Activated CD8-positive, alpha-beta T cell treated with anti-CD3 and anti-CD28 coated beads for 36 hours (primary cell): Measurements from ENCODE around the gene H3-3A. TPM values are rescaled to one million over a fixed set of nuclear protein-coding genes. Genes with fewer than 3 reads are reported as not detected.

Experiments
- ATAC-seq: fragments of 200-7000 bp; cut with Tn5 transposase; one replicate; pipeline ENCODE4 v1.10.0; 2021; ENCODE audit warnings: mild to moderate bottlenecking, moderate library complexity
- CTCF ChIA-PET: fragments of 350-600 bp; sonication (Branson Sonifier 250); formaldehyde crosslinking; loops from one replicate; lab custom pipeline; 2021; ENCODE audit warnings: antibody characterized with exemption; lab: Charles Lee
- POLR2A ChIA-PET: fragments of 350-600 bp; sonication (Branson Sonifier 250); formaldehyde crosslinking; loops from one replicate; lab custom pipeline; 2021; ENCODE audit warnings: antibody characterized with exemption; lab: Charles Lee
- DNase-seq: peaks from one replicate; pipeline ENCODE4 v3.0.0-alpha.2; 2020
- H3K27ac Mint-ChIP-seq: one replicate; pipeline ENCODE4 v1.8.0; 2021; ENCODE audit warnings: mild to moderate bottlenecking, mixed read lengths
- H3K27me3 Mint-ChIP-seq: one replicate; pipeline ENCODE4 v1.8.0; 2021; ENCODE audit warnings: mixed read lengths
- H3K36me3 Mint-ChIP-seq: one replicate; pipeline ENCODE4 v1.8.0; 2021; ENCODE audit warnings: low read depth, mixed read lengths
- H3K4me1 Mint-ChIP-seq: one replicate; pipeline ENCODE4 v1.8.0; 2021; ENCODE audit warnings: low read depth, mixed read lengths
- H3K4me3 Mint-ChIP-seq: one replicate; pipeline ENCODE4 v1.8.0; 2021; ENCODE audit warnings: mild to moderate bottlenecking, moderate library complexity, mixed read lengths
- H3K9me3 Mint-ChIP-seq: one replicate; pipeline ENCODE4 v1.8.0; 2021; ENCODE audit warnings: mixed read lengths
- intact Hi-C: fragments of 100-400 bp; cut with micrococcal nuclease; formaldehyde crosslinking; loops from one replicate; pipeline ENCODE4 v1.10.0; 2022
- total RNA-seq, 2 experiments: library from RNA; stranded (reverse); gene quantifications; one replicate each; pipeline ENCODE4 v1.2.3, GENCODE V29; 2021
- TF ChIP-seq, protein P1 (sequence below): fragments of 200-600 bp; IDR thresholded peaks from one replicate; pipeline ENCODE4 v1.8.0; 2022; ENCODE audit warnings: antibody characterized with exemption, mild to moderate bottlenecking

The H3-3A gene
- total RNA-seq, 2 experiments from 2014 or later = 287 to 308 TPM

DNA sequence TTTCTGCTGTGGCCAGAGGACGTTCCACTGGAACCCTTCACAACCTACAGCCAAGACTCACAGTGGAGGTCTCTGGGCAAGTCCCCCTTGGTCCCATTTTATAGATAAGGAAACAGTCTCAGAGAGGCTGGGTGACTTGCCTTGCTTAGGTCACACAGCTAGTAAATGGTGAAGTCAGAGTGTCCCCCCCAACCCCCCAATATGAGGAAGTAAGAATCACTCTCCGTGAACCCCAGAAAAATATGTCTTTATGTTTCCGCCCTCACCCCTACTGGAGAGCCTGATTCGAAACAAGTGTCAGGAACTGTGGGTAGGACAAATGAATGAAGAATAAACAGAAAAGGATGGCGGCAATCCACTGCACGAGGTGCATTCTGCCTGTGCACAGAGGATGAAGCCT lies 56.7 kb downstream of the H3-3A start:
- H3K27me3 Mint-ChIP-seq = no peaks in the 10 kb centered on the region
- no peaks in the 10 kb centered on the region for H3K36me3 Mint-ChIP-seq
- no peaks in the 10 kb centered on the region for H3K9me3 Mint-ChIP-seq
- DNase-seq (no peak), ATAC-seq (no peak)
- H3K4me3 Mint-ChIP-seq = no peak overlapping the region
- H3K27ac Mint-ChIP-seq = no peak overlapping the region
- ChIA-PET POLR2A (interaction anchor here (1.4 to 4.3 kb wide), 3 partner anchors 9 to 54 kb away, joined by 3 to 37 read pairs (median 4); no protein-coding TSS in a partner anchor), CTCF (interaction anchor here (1.0 to 6.0 kb wide), 5 partner anchors 8 to 214 kb away, joined by 3 to 64 read pairs (median 18); no protein-coding TSS in a partner anchor)
- H3K4me1 Mint-ChIP-seq = peaks cover 16% of the 10 kb centered on the region
- intact Hi-C loops = no loop called here
- TF ChIP-seq, protein P1, sequence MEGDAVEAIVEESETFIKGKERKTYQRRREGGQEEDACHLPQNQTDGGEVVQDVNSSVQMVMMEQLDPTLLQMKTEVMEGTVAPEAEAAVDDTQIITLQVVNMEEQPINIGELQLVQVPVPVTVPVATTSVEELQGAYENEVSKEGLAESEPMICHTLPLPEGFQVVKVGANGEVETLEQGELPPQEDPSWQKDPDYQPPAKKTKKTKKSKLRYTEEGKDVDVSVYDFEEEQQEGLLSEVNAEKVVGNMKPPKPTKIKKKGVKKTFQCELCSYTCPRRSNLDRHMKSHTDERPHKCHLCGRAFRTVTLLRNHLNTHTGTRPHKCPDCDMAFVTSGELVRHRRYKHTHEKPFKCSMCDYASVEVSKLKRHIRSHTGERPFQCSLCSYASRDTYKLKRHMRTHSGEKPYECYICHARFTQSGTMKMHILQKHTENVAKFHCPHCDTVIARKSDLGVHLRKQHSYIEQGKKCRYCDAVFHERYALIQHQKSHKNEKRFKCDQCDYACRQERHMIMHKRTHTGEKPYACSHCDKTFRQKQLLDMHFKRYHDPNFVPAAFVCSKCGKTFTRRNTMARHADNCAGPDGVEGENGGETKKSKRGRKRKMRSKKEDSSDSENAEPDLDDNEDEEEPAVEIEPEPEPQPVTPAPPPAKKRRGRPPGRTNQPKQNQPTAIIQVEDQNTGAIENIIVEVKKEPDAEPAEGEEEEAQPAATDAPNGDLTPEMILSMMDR = no peak

DNA sequence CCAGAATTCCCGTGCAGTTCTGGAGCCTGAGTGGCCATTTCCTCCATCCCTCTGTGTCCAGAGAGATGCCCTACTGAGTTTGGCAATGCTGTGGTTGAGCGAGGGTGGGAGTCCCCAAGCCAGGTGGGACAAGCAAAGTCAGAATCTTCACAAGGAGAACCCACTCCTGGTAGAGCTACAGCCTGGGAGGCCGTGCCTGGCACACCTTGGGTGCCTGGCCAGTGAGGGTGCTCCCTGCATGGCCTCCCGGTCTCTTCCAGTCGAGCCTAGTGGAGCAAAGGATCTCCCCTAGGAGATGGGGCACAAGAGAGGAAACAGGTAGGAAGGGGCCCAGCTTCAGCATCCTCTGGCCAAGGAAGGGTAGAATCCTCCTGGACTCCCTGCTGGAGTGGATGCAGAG lies 57.9 kb downstream of the H3-3A start:
- peaks cover 24% of the 10 kb centered on the region for H3K4me1 Mint-ChIP-seq
- no peak for ATAC-seq
- POLR2A ChIA-PET = interaction anchor here (0.6 to 4.3 kb wide), 10 partner anchors 10 to 58 kb away, joined by 3 to 37 read pairs (median 4); partner anchors contain the start of gene H3-3A
- peak overlapping the region; percentile 73 for H3K4me3 Mint-ChIP-seq
- CTCF ChIA-PET = interaction anchor here (0.8 to 6.0 kb wide), 9 partner anchors 10 to 429 kb away, joined by 3 to 64 read pairs (median 6); partner anchors contain the start of gene H3-3A
- TF ChIP-seq, protein P1 = no peak
- H3K27me3 Mint-ChIP-seq = no peaks in the 10 kb centered on the region
- H3K9me3 Mint-ChIP-seq = no peaks in the 10 kb centered on the region
- no peak for DNase-seq
- intact Hi-C loops = loop anchor here (5.0 kb wide), 1 partner anchor 53 kb away; no protein-coding TSS in a partner anchor
- H3K27ac Mint-ChIP-seq = peak overlapping the region; percentile 86
- H3K36me3 Mint-ChIP-seq = no peaks in the 10 kb centered on the region

DNA sequence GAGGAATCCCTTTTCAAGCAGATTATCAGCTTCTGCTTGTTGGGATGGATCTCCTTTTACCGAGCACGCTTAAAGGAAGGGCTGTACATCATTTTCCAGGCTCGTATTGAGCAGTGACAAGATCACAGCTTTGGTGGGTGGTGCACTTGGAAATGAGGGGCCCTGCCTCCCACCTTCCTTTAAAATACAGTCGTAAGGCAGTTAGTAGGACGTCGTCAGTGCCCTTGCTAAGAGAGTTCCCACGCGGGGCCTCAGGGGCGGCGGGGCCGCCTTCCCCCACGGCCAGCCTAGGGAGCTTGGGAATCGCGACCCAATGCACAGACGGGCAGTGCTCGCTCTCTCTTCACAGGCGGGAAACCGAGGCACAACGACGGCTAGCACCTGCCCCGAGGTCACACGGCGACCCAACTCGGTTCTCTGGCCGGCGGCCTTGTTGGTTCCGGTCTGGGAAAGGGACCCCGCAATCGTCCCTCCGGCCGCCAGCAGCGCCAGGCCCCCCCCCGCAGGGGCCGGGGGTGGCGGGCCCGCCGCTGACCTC lies 58.6 kb downstream of the H3-3A start:
- Mint-ChIP-seq H3K4me1 (peaks cover 25% of the 10 kb centered on the region), H3K27ac (peak overlapping the region; percentile 86), H3K9me3 (no peaks in the 10 kb centered on the region), H3K4me3 (peak overlapping the region; percentile 73), H3K36me3 (no peaks in the 10 kb centered on the region), H3K27me3 (no peaks in the 10 kb centered on the region)
- TF ChIP-seq, protein P1 = no peak
- CTCF ChIA-PET = interaction anchor here (0.8 to 6.0 kb wide), 10 partner anchors 10 to 428 kb away, joined by 3 to 64 read pairs (median 5); partner anchors contain the start of gene H3-3A
- DNase-seq = no peak
- no peak for ATAC-seq
- intact Hi-C loops = loop anchor here (5.0 kb wide), 1 partner anchor 54 kb away; no protein-coding TSS in a partner anchor
- POLR2A ChIA-PET = interaction anchor here (0.6 to 4.3 kb wide), 9 partner anchors 11 to 59 kb away, joined by 3 to 37 read pairs (median 5); partner anchors contain the start of gene H3-3A

Other genes with a start within 250 kb of the H3-3A start
- gene TMEM63A, start 180.3 kb upstream of the H3-3A start, total RNA-seq = 10 to 100 TPM; 51.4 to 54.6 TPM
- under 1 TPM; 0.16 to 0.83 TPM for gene LEFTY1, start 173.6 kb upstream of the H3-3A start, total RNA-seq
- 100 to 1,000 TPM; 132 to 134 TPM for gene PYCR2, start 138.5 kb upstream of the H3-3A start, total RNA-seq
- gene LEFTY2, start 121.5 kb upstream of the H3-3A start, total RNA-seq = not detected
- gene SDE2, start 63.4 kb upstream of the H3-3A start, total RNA-seq = 10 to 100 TPM; 14.9 to 15.5 TPM
- 10 to 100 TPM; 17.4 to 17.7 TPM for gene ACBD3, start 124.0 kb downstream of the H3-3A start, total RNA-seq
- under 1 TPM in 1 of 2 experiments, not detected in 1; 0.16 TPM for gene MIXL1, start 160.9 kb downstream of the H3-3A start, total RNA-seq
- gene LIN9, start 246.4 kb downstream of the H3-3A start, total RNA-seq = 10 to 100 TPM; 10.2 to 11.3 TPM